Chondrocyte (in vitro differentiated cells): Measurements from ENCODE around the gene BCAR1. TPM values are rescaled to one million over a fixed set of nuclear protein-coding genes. Genes with fewer than 3 reads are reported as not detected.
A peak's percentile ranks its signal among the peaks of the same experiment; 100 is the strongest.

Source experiments
- DNase-seq: peaks from one replicate; pipeline ENCODE4 v3.0.0; 2021; ENCODE audit warnings: mixed read lengths, low spot score
- H3K27ac Mint-ChIP-seq: one replicate; pipeline ENCODE4 v1.8.0; 2021; ENCODE audit warnings: mild to moderate bottlenecking, moderate library complexity, mixed read lengths; ENCODE audit not compliant: unreplicated experiment
- H3K27me3 Mint-ChIP-seq: 2 replicates; pipeline ENCODE4 v1.8.0; 2021; ENCODE audit warnings: low read depth, mixed read lengths
- H3K36me3 Mint-ChIP-seq: 2 replicates; pipeline ENCODE4 v1.8.0; 2021; ENCODE audit warnings: low read depth, mixed read lengths
- H3K4me1 Mint-ChIP-seq: 2 replicates; pipeline ENCODE4 v1.8.0; 2021; ENCODE audit warnings: low read depth, mild to moderate bottlenecking, mixed read lengths
- H3K4me3 Mint-ChIP-seq: one replicate; pipeline ENCODE4 v1.8.0; 2021; ENCODE audit warnings: mild to moderate bottlenecking, moderate library complexity, mixed read lengths; ENCODE audit not compliant: unreplicated experiment
- H3K9me3 Mint-ChIP-seq: 2 replicates; pipeline ENCODE4 v1.8.0; 2021; ENCODE audit warnings: low read depth, mixed read lengths
- CTCF ChIP-seq: fragments of 200-600 bp; sonication (generic); IDR thresholded peaks from 2 replicates; pipeline ENCODE4 v1.5.0; 2021; ENCODE audit warnings: antibody characterized with exemption, mild to moderate bottlenecking, moderate library complexity
- total RNA-seq: library from RNA; stranded (reverse); gene quantifications from 3 replicates; pipeline ENCODE4 v1.2.1, GENCODE V29; 2021

Gene BCAR1
- total RNA-seq, 1 donor from 2014 or later, result 125 TPM

DNA sequence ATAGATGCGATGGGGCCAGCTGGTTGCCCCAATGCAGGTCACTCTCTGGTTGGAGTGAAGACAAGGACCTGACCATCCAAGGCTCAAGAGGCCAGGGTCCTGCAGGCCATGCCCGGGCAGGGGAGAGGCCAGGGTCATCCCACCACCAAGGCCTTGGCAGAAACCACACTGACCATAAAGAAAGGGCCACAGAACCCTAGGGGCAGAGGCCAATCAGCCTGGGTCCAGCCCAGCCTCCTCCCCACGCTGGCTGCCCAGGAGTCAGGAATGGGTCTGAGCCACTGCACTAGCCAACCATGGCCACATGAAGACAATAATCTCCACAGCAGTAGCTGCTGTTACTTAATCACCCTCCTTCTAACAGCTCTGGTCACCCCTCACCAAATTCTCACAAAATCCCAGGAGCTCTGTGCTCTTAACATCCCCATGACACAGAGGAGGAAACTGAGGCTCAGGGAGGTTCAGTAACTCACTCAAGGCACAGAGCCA, 10.2 kb upstream of the BCAR1 start:
- no peaks in the 10 kb centered on the region for H3K27me3 Mint-ChIP-seq
- no peak overlapping the region for H3K4me3 Mint-ChIP-seq
- H3K4me1 Mint-ChIP-seq, result peaks cover 75% of the 10 kb centered on the region
- TF ChIP-seq CTCF, result no peak
- no peak for DNase-seq
- peak overlapping the region; percentile 36 for H3K27ac Mint-ChIP-seq
- H3K36me3 Mint-ChIP-seq, result no peaks in the 10 kb centered on the region
- H3K9me3 Mint-ChIP-seq, result no peaks in the 10 kb centered on the region

- H3K27ac Mint-ChIP-seq, result peak overlapping the region; percentile 82
- H3K4me1 Mint-ChIP-seq, result peaks cover 77% of the 10 kb centered on the region
- no peaks in the 10 kb centered on the region for H3K27me3 Mint-ChIP-seq
- peak; percentile 93 for DNase-seq
- no peak overlapping the region for H3K4me3 Mint-ChIP-seq
- no peaks in the 10 kb centered on the region for H3K36me3 Mint-ChIP-seq
- no peak for TF ChIP-seq CTCF
- H3K9me3 Mint-ChIP-seq, result no peaks in the 10 kb centered on the region
Observed at GRCh38 chr16:75260851-75261589, 9.6 kb upstream of the BCAR1 start.

DNA sequence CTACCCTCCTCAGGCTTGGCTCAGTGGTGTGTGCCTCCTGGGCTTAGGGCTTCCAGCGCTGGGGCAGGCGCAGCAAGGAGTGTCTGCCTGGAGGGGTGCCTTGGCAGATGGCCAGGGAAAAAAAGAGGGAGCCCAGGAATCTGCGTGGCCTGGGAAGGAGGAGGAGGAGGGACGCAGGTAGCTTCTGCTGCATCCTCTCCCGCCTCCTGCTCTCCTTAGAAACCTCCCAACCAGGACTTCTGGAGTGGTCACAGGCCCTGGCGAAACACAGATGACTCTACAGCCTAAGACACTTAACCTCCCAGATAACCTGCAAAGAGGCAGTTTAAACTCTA, 7.3 kb upstream of the BCAR1 start:
- peak overlapping the region; percentile 92 for H3K27ac Mint-ChIP-seq
- no peak for DNase-seq
- no peak for TF ChIP-seq CTCF
- peaks cover 91% of the 10 kb centered on the region for H3K4me1 Mint-ChIP-seq
- H3K27me3 Mint-ChIP-seq, result no peaks in the 10 kb centered on the region
- H3K4me3 Mint-ChIP-seq, result no peak overlapping the region
- H3K36me3 Mint-ChIP-seq, result no peaks in the 10 kb centered on the region
- no peaks in the 10 kb centered on the region for H3K9me3 Mint-ChIP-seq

DNA sequence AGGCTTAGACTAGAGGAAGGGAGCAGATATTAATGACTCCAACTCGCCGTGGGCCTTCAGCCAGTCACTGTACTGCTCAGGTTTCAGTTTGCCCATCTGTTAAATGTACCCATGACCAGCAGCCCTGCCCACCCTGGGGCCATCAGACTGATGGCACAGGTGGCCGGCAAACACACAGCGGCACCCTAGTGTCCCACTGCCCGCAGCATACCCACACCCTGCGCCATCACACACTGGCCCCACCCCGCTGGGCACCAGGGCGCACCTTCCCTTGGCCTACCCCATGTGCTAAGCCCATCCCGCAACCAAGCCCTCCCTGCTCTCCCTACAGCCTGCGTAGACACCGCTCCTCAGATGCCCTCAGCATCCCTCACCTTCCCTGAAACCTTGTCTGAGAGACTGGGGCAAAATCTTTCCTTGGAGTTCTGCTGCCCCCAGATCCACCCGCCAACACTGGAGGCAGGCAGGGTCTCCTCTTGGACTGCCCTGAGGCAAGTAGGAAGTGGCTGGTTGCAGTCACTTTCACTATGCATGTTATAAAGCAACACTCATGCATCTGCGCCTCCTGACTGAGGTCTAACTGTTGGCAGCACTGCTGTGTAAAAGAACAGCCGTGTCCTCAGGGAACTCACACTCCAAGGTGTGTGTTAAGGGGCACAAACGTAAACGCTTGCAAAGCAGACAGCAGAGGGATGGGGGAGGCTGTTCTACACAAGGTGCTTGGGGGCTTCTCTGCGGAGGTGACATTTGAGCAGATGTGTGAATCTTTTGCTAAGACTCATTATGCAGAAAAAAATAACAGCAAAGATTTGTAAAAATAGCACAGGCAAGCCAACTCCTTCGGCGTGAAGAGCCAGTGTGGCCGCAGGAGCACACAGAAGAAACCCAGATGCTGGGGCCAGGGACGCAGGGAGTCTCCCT, 6.7 kb upstream of the BCAR1 start:
- H3K4me1 Mint-ChIP-seq, result peaks cover 91% of the 10 kb centered on the region
- H3K36me3 Mint-ChIP-seq, result no peaks in the 10 kb centered on the region
- H3K27me3 Mint-ChIP-seq, result no peaks in the 10 kb centered on the region
- no peak for TF ChIP-seq CTCF
- H3K9me3 Mint-ChIP-seq, result no peaks in the 10 kb centered on the region
- peak overlapping the region; percentile 49 for H3K4me3 Mint-ChIP-seq
- peak; percentile 90 for DNase-seq
- peak overlapping the region; percentile 92 for H3K27ac Mint-ChIP-seq

- H3K36me3 Mint-ChIP-seq, result no peaks in the 10 kb centered on the region
- DNase-seq, result peak; percentile 91
- TF ChIP-seq CTCF, result peak; percentile 35
- peaks cover 91% of the 10 kb centered on the region for H3K4me1 Mint-ChIP-seq
- H3K4me3 Mint-ChIP-seq, result peak overlapping the region; percentile 25
- no peaks in the 10 kb centered on the region for H3K27me3 Mint-ChIP-seq
- peak overlapping the region; percentile 92 for H3K27ac Mint-ChIP-seq
- no peaks in the 10 kb centered on the region for H3K9me3 Mint-ChIP-seq
Observed at GRCh38 chr16:75256696-75257343, 5.4 kb upstream of the BCAR1 start.
